Omental fat pad (tissue), 4 donors: ENCODE measurements around the gene TBXT. TPM values are rescaled to one million over a fixed set of nuclear protein-coding genes. Genes with fewer than 3 reads are reported as not detected.

Experiments used
- ATAC-seq: fragments of 150-250 bp; one replicate; pipeline ENCODE4 v1.9.1; 2016; ENCODE audit warnings: mild to moderate bottlenecking, moderate library complexity; ENCODE audit not compliant: low FRiP score
- DNase-seq: peaks from one replicate; pipeline ENCODE4 v3.0.0-alpha.2; 2019; ENCODE audit warnings: low spot score
- small RNA-seq: library from RNA; depleted of rRNA; stranded (forward); fragments of <200 nt; gene quantifications from one replicate; pipeline ENCODE3, GENCODE V24; 2016
- total RNA-seq, 4 donors: library from RNA; depleted of rRNA; stranded (reverse); fragments of >200 nt; gene quantifications; one replicate each; pipeline ENCODE4 v1.1.0, GENCODE V29; 2016
- TF ChIP-seq, protein P1 (sequence below), 3 donors: fragments of 450-650 bp; IDR thresholded peaks; one replicate each; pipeline ENCODE4 v1.5.1; 2016 to 2017; ENCODE audit warnings: antibody characterized with exemption in 3 of 3, mild to moderate bottlenecking in 3 of 3, moderate library complexity in 2 of 3

TBXT gene
- total RNA-seq, 4 donors from 2014 or later, result not detected

DNA sequence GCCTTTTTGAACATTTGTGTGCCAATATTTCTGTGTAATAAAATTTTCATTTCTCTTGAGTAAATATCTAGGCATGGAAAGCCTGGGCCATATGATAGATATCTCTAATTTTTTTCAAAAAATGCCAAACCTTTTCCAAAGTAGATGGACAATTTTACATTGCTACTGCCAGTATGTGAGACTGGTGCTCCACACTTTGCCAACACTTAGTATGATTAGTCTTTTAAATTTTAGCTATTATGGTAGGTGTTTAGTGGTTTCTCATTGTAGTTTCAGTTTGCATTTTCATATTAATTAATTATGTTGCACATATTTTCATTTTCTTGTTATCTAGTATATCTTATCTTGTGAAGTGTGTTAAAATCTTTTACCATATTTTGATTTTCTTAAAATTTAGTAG lies 52.0 kb downstream of the TBXT start:
- TF ChIP-seq, protein P1, sequence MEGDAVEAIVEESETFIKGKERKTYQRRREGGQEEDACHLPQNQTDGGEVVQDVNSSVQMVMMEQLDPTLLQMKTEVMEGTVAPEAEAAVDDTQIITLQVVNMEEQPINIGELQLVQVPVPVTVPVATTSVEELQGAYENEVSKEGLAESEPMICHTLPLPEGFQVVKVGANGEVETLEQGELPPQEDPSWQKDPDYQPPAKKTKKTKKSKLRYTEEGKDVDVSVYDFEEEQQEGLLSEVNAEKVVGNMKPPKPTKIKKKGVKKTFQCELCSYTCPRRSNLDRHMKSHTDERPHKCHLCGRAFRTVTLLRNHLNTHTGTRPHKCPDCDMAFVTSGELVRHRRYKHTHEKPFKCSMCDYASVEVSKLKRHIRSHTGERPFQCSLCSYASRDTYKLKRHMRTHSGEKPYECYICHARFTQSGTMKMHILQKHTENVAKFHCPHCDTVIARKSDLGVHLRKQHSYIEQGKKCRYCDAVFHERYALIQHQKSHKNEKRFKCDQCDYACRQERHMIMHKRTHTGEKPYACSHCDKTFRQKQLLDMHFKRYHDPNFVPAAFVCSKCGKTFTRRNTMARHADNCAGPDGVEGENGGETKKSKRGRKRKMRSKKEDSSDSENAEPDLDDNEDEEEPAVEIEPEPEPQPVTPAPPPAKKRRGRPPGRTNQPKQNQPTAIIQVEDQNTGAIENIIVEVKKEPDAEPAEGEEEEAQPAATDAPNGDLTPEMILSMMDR (IDR thresholded peaks at IDR 0.05), result no peak
- DNase-seq (no peak), ATAC-seq (no peak)

DNA sequence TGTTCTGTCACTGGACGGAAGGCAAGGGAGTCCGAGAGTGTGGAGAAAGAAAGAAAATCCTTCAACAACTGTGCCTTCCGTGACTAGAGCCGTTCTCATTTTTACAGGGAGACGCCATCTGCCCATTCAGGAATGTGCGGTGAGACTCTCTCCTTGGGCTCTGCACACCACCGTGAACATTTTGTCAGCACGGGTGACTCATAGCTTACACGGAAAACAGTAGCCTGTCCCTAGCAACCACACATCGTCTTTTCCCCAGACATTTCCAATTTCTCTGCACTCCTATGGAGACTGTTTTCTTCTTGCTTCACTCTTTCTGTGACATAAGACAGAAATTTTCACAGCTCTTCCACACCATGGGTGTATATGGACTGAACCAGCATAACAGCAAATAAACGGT lies 55.1 kb downstream of the TBXT start:
- TF ChIP-seq, protein P1 (IDR thresholded peaks at IDR 0.05), result no peak
- DNase-seq (no peak), ATAC-seq (peak; percentile 48)

DNA sequence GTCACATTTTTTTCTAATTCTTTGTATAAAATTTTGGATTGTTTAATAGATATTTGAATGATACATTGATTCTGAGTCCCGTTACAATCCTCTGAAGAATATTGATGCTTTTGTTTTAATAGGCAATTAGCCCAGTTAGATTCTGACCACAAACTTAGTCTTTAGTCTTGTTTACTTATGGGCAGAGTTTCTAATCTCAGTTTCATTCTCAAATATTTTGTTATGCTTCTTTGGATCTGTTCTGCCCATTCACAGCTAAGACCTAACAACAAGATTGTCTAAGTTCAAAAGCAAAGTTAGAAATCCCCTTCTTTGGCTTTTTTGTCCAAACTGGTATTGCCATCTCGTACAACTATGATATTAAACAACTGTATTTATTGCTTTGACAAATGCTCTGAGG lies 58.0 kb downstream of the TBXT start:
- ATAC-seq (no peak), DNase-seq (no peak)
- TF ChIP-seq, protein P1 (IDR thresholded peaks at IDR 0.05), result no peak

Small RNAs within 50 kb of the gene (small RNA-seq; reads per million reads assigned to genes)
- not detected for gene RNU6-153P

Other genes starting within 250 kb of the TBXT start
- under 1 TPM in 3 of 4 donors, not detected in 1; 0.37 to 0.63 (median 0.38) TPM for gene PRR18, start 140.5 kb upstream of the TBXT start, total RNA-seq
- gene SFT2D1, start 174.7 kb upstream of the TBXT start, total RNA-seq, result 10 to 100 TPM; 40.0 to 63.7 (median 53.8) TPM
- 10 to 100 TPM; 33.4 to 99.4 (median 58.8) TPM for gene MPC1, start 215.1 kb upstream of the TBXT start, total RNA-seq